HG03457 (cell line): ENCODE results near the gene VNN1.
"Not testable (repeated sequence)": the region's sequence is repeated elsewhere in the genome, so short reads cannot be mapped to it uniquely, and the experiment has no call there.

ENCODE experiments used
- ATAC-seq: cut with Tn5 transposase; IDR thresholded peaks from one replicate; pipeline ENCODE4 v1.9.1; 2021; ENCODE audit warnings: moderate number of reproducible peaks; ENCODE audit not compliant: unreplicated experiment

VNN1 gene

GRCh38 chr6:132675002-132675401 is 38.9 kb downstream of the VNN1 start:
- ATAC-seq: no peak

DNA sequence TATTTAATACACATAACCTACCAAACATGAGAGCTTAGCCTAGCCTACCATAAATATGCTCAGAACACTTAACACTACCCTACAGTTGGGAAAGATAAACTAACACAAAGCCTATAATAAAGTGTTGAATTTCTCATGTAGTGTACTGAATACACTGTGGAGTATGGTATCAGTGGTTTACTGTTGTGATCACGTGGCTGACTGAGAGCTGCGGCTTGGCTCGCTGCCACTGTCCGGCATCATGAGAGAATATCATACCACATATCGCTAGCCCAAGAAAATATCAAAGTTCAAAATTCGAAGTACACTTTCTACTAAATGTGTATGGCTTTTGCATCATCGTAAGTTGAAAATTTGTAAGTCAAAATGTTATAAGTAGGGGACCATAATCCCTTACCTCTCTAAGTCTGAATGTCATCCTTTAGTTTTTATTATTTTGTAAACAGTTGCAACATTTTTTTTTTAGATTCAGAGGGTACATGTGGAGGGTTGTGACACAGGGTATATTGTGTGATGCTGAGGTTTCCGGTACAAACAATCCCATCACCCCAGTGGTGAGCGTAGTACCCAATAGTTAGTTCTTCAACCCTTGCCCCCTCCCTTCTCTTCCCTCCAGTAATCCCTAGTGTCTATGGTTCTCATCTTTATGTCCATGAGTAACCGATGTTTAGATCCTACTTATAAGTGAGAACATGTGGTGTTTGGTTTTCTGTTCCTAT is 40.3 kb downstream of the VNN1 start:
- no peak for ATAC-seq

DNA sequence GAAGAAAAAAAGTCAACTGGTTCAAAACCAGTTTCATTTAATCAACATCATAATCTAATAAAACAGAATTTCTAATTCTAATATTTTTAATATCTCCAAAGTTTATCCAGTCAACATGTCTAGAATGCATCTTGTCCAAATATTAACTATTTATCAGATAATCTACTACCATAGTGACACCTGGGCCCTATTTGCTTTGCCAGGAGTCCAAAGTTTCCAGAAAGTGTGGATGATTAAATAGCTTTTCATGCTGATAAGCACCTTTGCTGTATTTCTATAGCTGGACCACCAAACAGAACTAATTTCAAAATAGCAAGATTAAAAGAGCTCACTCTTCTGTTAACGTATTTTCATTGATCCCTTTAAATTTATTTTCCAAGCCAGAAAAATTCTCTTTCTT is 42.6 kb downstream of the VNN1 start:
- ATAC-seq: no peak

DNA sequence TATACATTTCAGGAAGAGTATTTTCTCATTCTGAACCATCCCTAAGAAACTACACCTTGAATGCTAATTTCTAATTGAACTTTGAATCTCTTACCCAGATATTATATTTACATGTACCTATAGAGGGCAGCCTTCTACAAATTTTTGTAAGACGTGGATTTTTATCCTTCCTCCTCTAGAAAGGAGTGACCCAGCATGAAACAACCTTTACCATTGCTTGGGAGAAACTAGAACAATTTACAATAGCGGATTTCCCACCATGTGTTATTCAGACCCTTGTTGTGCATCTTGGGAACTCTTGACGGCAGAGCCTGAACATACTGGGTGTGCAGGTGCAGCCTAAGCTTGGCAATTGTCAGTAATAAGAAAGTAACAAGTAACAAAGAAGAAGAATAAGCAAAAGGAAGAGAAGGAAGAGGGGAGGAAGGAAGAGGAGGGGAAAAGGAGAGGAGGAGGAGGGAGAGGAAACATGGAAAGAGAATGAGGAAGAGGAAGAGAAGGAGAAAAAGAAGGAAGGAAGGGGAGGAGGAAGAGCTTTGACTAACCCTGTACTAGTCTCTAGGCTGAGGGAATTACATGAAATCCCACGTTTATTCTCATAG is 44.1 kb downstream of the VNN1 start:
- ATAC-seq: no peak

- no peak for ATAC-seq
These were observed 47.7 kb downstream of the VNN1 start for GRCh38 chr6:132666118-132666517.

DNA sequence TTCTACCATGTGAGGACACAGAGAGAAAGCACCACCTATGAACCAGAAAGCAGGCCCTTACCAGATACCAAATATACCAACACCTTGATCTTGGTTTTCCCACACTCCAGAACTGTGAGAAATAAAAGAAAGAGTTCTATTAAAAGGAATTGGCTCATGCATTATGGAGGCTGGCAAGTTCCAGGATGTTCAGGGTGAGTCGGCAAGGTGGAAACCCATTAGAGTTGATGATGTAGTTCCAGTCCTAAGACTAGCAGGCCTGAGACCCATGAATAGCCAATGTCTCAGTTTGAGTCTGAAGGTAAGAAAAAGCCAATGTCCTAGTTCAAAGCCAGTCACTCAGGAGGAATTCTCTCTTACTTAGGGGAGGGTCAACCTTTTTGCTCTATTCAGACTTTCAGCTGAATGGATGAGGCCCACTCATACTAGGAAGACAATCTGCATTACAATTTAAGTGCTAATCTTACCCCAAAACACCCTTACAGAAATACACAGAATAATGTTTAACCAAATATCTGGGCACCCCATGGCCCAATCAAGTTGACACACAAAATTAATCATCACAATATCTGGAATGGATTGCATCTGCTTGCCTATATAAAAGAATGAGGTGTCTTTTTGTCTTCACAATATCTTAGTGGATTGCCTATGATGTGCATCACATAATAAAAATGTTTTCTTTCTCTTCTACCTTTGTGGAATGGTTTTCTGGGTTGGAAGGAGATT is 49.4 kb downstream of the VNN1 start:
- ATAC-seq: no peak

- ATAC-seq: no peak
These were observed 50.2 kb downstream of the VNN1 start for GRCh38 chr6:132663661-132664060.

- ATAC-seq: no peak
These were observed 51.9 kb downstream of the VNN1 start for GRCh38 chr6:132661906-132662305.

GRCh38 chr6:132659082-132659481 is 54.8 kb downstream of the VNN1 start, which contains the start of gene TAAR1:
Gene TAAR1, minus strand, starts transcription at chr6:132659182. Its CDS starts 13,179 bp downstream, at chr6:132646003.
- ATAC-seq: no peak

DNA sequence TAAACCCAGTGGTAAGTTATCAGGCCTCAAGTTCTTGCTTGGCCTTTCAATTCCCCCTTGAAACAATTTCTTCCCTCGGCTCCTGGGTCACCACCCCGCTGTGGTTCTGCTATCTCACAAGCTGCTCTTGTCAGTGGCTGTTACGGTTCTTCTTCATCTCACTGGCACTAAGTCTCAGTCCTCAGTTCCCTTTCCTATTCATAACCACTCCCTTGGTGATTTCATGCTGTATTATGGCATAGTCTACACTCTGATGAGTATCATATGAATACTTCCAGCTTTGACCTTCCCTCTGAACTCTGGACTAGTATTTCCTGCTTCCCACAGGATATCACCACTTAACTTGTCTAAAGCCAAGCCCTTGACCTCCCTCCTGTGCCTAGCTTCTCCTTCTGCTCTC is 62.8 kb downstream of the VNN1 start:
- ATAC-seq: no peak

DNA sequence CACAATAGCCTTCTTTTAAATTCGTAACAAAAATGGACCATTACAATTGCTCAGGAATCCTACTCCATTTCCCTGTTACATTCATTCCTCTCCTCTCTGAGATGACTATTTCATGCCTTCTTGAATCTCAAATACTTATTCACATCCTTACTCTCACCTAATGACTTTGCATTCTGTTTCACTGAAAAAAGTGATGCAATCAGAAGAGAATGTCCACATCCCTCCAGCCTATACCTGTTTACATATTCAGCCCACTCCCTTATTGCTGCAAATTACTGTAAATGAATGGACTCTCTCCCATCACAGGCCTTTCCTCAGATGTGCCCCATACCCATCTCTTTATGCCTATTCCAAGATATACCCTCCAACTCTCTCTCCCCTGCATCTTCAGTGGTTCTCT is 63.4 kb downstream of the VNN1 start:
- ATAC-seq: no peak

DNA sequence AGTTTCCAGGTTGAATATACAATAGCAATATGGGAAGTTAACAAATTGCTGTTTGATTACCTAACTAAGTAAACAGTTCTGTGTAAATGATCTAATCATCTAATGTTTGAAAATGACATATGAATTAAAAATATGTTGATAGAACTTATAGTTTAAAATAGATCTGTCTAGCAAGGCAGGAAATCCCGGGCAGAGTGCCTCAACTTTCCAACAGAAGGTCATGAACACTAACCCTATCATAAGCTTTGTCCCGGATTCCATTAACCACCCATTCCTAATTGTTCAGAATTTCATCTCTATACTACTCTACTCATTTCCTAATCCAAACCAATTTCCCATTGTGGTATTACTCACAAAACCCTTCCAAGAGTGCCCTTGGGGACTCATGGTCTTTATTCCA is 65.0 kb downstream of the VNN1 start:
- ATAC-seq: no peak

GRCh38 chr6:132648356-132648755 is 65.5 kb downstream of the VNN1 start:
- ATAC-seq: no peak

- no peak for ATAC-seq
These were observed 70.3 kb downstream of the VNN1 start for GRCh38 chr6:132643547-132643946.

DNA sequence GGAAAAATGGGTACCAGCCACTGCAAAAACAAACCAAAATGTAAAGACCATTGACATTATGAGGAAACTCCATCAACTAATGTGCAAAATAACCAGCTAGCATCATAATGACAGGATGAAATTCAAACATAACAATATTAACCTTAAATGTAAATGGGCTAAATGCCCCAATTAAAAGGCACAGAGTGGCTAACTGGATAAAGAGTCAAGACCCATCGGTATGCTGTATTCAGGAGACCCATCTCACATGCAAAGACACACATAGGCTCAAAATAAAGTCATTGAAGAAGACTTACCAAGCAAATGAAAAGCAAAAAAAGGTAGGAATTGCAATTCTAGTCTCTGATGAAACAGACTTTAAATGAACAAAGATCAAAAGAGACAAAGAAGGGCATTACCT is 76.7 kb downstream of the VNN1 start:
- ATAC-seq: not testable (repeated sequence)

- ATAC-seq: not testable (repeated sequence)
These were observed 77.9 kb downstream of the VNN1 start for GRCh38 chr6:132635906-132636305.

DNA sequence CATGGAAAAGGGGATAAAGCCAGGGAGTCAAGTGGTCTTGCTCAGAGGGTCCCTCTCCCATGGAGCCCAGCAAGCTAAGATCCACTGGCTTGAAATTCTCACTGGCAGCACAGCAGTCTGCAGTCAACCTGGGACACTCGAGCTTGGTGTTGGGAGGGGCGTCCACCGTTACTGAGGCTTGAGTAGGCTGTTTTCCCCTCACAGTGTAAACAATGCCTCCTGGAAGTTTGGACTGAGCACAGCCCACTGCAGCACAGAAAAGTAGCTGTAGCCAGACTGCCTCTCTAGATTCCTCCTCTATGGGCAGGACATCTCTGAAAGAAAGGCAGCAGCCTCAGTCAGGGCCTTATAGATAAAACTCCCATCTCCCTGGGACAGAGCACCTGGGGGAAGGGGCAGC is 78.6 kb downstream of the VNN1 start:
- not testable (repeated sequence) for ATAC-seq

- no peak for ATAC-seq
These were observed 79.1 kb downstream of the VNN1 start for GRCh38 chr6:132634796-132635195.

DNA sequence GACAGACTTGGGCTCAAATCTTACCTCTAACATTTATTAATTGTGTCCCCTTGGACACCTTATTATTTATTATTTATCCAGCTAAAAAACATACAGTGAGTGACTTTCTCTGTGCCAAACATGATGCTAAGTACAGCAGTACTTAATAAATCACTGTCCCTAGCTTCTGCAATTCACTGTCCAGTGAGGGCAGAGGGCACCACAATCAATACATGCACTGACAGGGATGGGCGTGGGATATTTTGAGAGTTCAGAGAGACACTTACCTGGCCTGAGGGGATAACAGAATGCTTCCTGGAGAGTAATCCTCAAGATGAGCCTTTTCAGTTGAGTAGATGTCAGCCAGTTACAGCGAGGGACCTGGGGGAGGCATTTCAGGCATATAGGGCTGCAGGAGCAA is 80.5 kb downstream of the VNN1 start:
- no peak for ATAC-seq
